Activated CD4-positive, alpha-beta memory T cell treated with anti-CD3 and anti-CD28 coated beads, Interleukin-2, amount 10 ng/mL, durations not matched to agents 7 days and 5 days (primary cell): ENCODE measurements around the gene RPP25L. TPM values are rescaled to one million over a fixed set of nuclear protein-coding genes. Genes with fewer than 3 reads are reported as not detected.
A peak's percentile ranks its signal among the peaks of the same experiment; 100 is the strongest.
"Not testable (repeated sequence)": the region's sequence is repeated elsewhere in the genome, so short reads cannot be mapped to it uniquely, and the experiment has no call there.

Source experiments
- CTCF ChIA-PET: fragments of 350-600 bp; sonication (Branson Sonifier 250); formaldehyde crosslinking; loops from one replicate; lab custom pipeline; 2021; ENCODE audit warnings: antibody characterized with exemption, inconsistent platforms; lab: Charles Lee
- POLR2A ChIA-PET: fragments of 350-600 bp; sonication (Branson Sonifier 250); formaldehyde crosslinking; loops from one replicate; lab custom pipeline; 2021; ENCODE audit warnings: antibody characterized with exemption; lab: Charles Lee
- DNase-seq: peaks from one replicate; pipeline ENCODE4 v3.0.0-alpha.2; 2020
- H3K27ac Mint-ChIP-seq: one replicate; pipeline ENCODE4 v1.8.0; 2021; ENCODE audit warnings: mild to moderate bottlenecking, mixed read lengths
- H3K27me3 Mint-ChIP-seq: one replicate; pipeline ENCODE4 v1.8.0; 2021; ENCODE audit warnings: mixed read lengths
- H3K36me3 Mint-ChIP-seq: one replicate; pipeline ENCODE4 v1.8.0; 2021; ENCODE audit warnings: low read depth, mixed read lengths
- H3K4me1 Mint-ChIP-seq: one replicate; pipeline ENCODE4 v1.8.0; 2021; ENCODE audit warnings: mixed read lengths
- H3K4me3 Mint-ChIP-seq: one replicate; pipeline ENCODE4 v1.8.0; 2021; ENCODE audit warnings: mild to moderate bottlenecking, mixed read lengths
- H3K9me3 Mint-ChIP-seq: one replicate; pipeline ENCODE4 v1.8.0; 2021; ENCODE audit warnings: mixed read lengths
- total RNA-seq, 2 experiments: library from RNA; stranded (reverse); gene quantifications; one replicate each; pipeline ENCODE4 v1.2.3, GENCODE V29; 2021

Gene RPP25L
- total RNA-seq, 2 experiments from 2014 or later: 32.4 to 32.6 TPM

GRCh38 chr9:34650816-34651215, 38.9 kb upstream of the RPP25L start:
- H3K27ac Mint-ChIP-seq: no peak overlapping the region
- H3K4me3 Mint-ChIP-seq: no peak overlapping the region
- H3K36me3 Mint-ChIP-seq: peaks cover 33% of the 10 kb centered on the region
- H3K9me3 Mint-ChIP-seq: no peaks in the 10 kb centered on the region
- H3K4me1 Mint-ChIP-seq: peaks cover 55% of the 10 kb centered on the region
- H3K27me3 Mint-ChIP-seq: no peaks in the 10 kb centered on the region
- CTCF ChIA-PET: interaction anchor here (9.7 kb wide), 1 partner anchor 12 kb away, joined by 125 read pairs; the partner anchor contains the start of gene CCL27
- POLR2A ChIA-PET: interaction anchor here (9.4 kb wide), 1 partner anchor 10 kb away, joined by 162 read pairs; the partner anchor contains the start of gene CCL27
- no peak for DNase-seq

DNA sequence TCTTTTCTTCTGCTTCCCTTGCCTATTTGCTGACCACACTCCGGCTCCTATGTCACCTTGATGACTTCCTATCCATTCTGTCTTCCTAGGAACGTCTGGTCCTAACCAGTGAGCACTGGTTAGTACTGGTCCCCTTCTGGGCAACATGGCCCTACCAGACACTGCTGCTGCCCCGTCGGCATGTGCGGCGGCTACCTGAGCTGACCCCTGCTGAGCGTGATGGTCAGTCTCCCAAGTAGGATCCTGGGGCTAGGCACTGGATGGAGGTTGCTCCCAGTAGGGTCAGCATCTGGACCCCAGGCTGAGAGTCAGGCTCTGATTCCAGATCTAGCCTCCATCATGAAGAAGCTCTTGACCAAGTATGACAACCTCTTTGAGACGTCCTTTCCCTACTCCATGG, 36.8 kb upstream of the RPP25L start:
- ChIA-PET CTCF (interaction anchor here (1.1 to 9.7 kb wide), 4 partner anchors 13 to 54 kb away, joined by 6 to 131 read pairs (median 72); partner anchors contain the start of genes CCL27 and SIGMAR1), POLR2A (interaction anchor here (1.5 to 9.4 kb wide), 3 partner anchors 12 to 29 kb away, joined by 4 to 162 read pairs (median 91); partner anchors contain the start of genes CCL27, DCTN3 and SIGMAR1)
- H3K9me3 Mint-ChIP-seq: no peaks in the 10 kb centered on the region
- DNase-seq: no peak
- H3K4me1 Mint-ChIP-seq: peaks cover 55% of the 10 kb centered on the region
- H3K27ac Mint-ChIP-seq: no peak overlapping the region
- H3K27me3 Mint-ChIP-seq: no peaks in the 10 kb centered on the region
- peaks cover 33% of the 10 kb centered on the region for H3K36me3 Mint-ChIP-seq
- H3K4me3 Mint-ChIP-seq: peak overlapping the region; percentile 78

GRCh38 chr9:34647651-34648050, 35.8 kb upstream of the RPP25L start:
- Mint-ChIP-seq H3K27ac (peak overlapping the region; percentile 76), H3K4me1 (peaks cover 47% of the 10 kb centered on the region), H3K4me3 (peak overlapping the region; percentile 78), H3K27me3 (no peaks in the 10 kb centered on the region), H3K36me3 (peaks cover 33% of the 10 kb centered on the region), H3K9me3 (no peaks in the 10 kb centered on the region)
- POLR2A ChIA-PET: interaction anchor here (0.9 to 9.4 kb wide), 7 partner anchors 11 to 271 kb away, joined by 3 to 162 read pairs (median 13); partner anchors contain the start of genes CCL27, DCTN3, MYORG and SIGMAR1
- DNase-seq: peak; percentile 47
- CTCF ChIA-PET: interaction anchor here (1.0 to 9.7 kb wide), 8 partner anchors 8 to 55 kb away, joined by 3 to 131 read pairs (median 10); partner anchors contain the start of genes CCL27 and SIGMAR1

DNA sequence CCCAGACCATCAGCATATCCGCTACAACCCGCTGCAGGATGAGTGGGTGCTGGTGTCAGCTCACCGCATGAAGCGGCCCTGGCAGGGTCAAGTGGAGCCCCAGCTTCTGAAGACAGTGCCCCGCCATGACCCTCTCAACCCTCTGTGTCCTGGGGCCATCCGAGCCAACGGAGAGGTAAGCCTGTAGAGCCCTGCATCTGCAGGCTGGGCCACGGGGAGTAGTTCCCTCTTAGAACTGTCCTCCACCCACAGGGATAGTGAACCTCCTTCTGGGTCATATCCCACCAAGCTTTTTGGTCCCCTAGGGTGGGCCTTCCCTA, 35.1 kb upstream of the RPP25L start:
- H3K36me3 Mint-ChIP-seq: peaks cover 33% of the 10 kb centered on the region
- DNase-seq: no peak
- no peaks in the 10 kb centered on the region for H3K9me3 Mint-ChIP-seq
- ChIA-PET POLR2A (interaction anchor here (1.0 to 9.4 kb wide), 12 partner anchors 10 to 343 kb away, joined by 3 to 162 read pairs (median 5); partner anchors contain the start of genes ARID3C, CCL27, DCTN3 and DNAJB5), CTCF (interaction anchor here (0.6 to 9.7 kb wide), 21 partner anchors 9 to 1080 kb away, joined by 3 to 131 read pairs (median 5); partner anchors contain the start of genes CA9, CCDC107, CCL27 and DCTN3)
- H3K27me3 Mint-ChIP-seq: no peaks in the 10 kb centered on the region
- peaks cover 41% of the 10 kb centered on the region for H3K4me1 Mint-ChIP-seq
- peak overlapping the region; percentile 78 for H3K4me3 Mint-ChIP-seq
- H3K27ac Mint-ChIP-seq: peak overlapping the region; percentile 76

DNA sequence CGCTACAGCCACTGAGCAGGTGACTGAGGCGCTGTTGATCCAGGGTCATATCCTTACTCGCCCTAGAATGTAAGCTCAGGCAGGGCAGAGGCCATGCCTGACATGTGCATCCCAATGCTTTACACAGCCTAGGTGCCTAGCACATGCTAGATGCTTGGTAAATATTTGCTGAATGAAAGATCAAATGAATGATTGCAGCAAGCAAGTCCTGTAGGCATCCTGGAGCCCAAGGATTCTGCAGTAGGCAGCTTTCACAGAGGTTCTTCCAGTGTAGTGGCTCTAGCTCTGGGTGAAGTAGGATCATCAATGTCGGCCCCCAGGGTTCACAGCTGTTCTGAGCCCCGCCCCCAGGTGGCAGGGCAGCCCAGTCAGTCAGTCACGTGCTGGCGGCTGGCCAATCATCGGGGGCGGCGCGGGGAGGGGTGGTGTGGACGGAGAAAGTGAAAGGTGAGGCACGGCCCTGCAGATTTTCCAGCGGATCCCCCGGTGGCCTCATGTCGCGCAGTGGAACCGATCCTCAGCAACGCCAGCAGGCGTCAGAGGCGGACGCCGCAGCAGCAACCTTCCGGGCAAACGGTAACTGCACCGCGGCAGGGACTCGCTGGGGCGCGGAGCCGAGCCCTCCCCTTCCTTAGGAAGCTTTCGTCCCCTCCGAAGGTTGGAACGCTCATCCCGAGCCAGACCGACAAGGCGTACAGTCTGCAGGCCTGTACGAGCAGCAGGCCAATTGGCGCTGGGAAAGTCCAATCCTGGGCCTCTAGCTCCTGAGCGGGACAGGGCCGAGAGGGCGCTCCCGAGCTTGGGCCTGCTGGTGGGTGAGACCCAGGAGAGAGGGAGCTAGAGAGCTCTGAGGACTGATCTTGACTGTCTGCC, 34.5 kb upstream of the RPP25L start, which contains the start of gene GALT:
Gene GALT (plus strand): TSS at position 465 of the 873 bp plus-strand sequence. CDS start 30 bp downstream, at position 495.
- ChIA-PET POLR2A (interaction anchor here (1.0 to 9.4 kb wide), 12 partner anchors 9 to 343 kb away, joined by 3 to 162 read pairs (median 5); partner anchors contain the start of genes ARID3C, CCL27, DCTN3 and DNAJB5), CTCF (interaction anchor here (0.6 to 9.7 kb wide), 21 partner anchors 10 to 1081 kb away, joined by 3 to 131 read pairs (median 5); partner anchors contain the start of genes CA9, CCDC107, CCL27 and DCTN3)
- Mint-ChIP-seq H3K36me3 (peaks cover 33% of the 10 kb centered on the region), H3K27ac (peak within 1 kb of the TSS; percentile 76), H3K4me3 (peak within 1 kb of the TSS; percentile 78), H3K27me3 (no peaks in the 10 kb centered on the region), H3K9me3 (no peaks in the 10 kb centered on the region), H3K4me1 (peaks cover 36% of the 10 kb centered on the region)
- DNase-seq: peak; percentile 97

DNA sequence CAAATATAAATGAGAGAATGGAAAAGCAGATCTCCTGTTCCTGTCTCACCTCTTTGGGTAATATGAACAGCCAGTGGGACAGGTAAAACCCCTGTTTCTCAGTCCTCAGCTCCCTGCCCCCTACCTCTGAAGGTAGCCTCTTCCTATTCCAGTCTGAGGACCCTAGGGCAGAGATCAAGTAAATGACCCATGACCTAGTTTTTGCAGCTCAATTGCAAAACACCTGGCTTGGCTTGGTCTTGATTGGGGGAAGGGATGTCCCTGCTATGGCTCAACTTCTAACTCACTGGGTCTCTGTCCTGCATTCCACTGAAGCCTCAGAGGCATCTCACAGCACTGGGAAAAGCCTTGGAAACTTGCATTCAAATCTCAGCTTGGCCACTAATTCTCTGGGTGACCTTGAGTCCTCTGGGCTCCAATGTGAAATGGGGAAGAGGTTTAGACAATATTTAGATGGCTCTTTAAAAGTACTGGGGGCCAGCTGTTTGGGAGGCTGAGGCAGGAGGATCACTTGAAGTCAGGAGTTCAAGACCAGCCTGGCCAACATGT, 32.9 kb upstream of the RPP25L start:
- H3K27ac Mint-ChIP-seq: no peak overlapping the region
- POLR2A ChIA-PET: interaction anchor here (1.2 to 9.4 kb wide), 2 partner anchors 15 to 24 kb away, joined by 3 to 162 read pairs; partner anchors contain the start of gene CCL27

DNA sequence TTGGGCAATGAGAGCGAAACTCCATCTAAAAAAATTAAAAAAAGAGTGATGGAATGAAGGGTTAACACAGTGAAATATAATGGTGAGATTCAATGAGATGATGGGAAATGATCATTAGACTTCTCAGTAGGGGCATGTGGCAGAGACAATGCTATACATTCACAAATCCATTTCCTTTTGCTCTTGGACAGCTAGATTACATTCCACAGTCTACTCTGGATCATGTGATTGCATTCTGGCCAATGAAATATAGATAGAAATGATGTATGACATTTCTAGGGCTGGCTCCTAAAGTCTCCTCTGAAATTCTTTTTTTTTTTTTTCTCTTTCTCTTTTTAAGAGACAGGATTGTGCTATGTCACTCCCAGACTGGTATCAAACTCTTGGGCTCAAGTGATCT, 30.8 kb upstream of the RPP25L start:
- Mint-ChIP-seq H3K4me1 (peaks cover 24% of the 10 kb centered on the region), H3K9me3 (no peaks in the 10 kb centered on the region), H3K4me3 (no peak overlapping the region), H3K27ac (no peak overlapping the region), H3K27me3 (no peaks in the 10 kb centered on the region), H3K36me3 (peaks cover 3% of the 10 kb centered on the region)
- DNase-seq: no peak
- CTCF ChIA-PET: interaction anchor here (0.6 to 1.2 kb wide), 2 partner anchors 9 to 23 kb away, joined by 3 to 5 read pairs; no protein-coding TSS in a partner anchor
- POLR2A ChIA-PET: interaction anchor here (1.2 to 9.4 kb wide), 2 partner anchors 9 to 18 kb away, joined by 3 to 162 read pairs; partner anchors contain the start of gene CCL27

More for the DNA sequence above, 32.9 kb upstream of the RPP25L start:
- H3K4me1 Mint-ChIP-seq: peaks cover 32% of the 10 kb centered on the region
- no peak for DNase-seq
- no peaks in the 10 kb centered on the region for H3K27me3 Mint-ChIP-seq
- H3K9me3 Mint-ChIP-seq: no peaks in the 10 kb centered on the region
- peaks cover 25% of the 10 kb centered on the region for H3K36me3 Mint-ChIP-seq
- CTCF ChIA-PET: interaction anchor here (0.5 to 9.7 kb wide), 3 partner anchors 9 to 311 kb away, joined by 4 to 131 read pairs (median 125); partner anchors contain the start of genes CCL27 and SIGMAR1
- no peak overlapping the region for H3K4me3 Mint-ChIP-seq

DNA sequence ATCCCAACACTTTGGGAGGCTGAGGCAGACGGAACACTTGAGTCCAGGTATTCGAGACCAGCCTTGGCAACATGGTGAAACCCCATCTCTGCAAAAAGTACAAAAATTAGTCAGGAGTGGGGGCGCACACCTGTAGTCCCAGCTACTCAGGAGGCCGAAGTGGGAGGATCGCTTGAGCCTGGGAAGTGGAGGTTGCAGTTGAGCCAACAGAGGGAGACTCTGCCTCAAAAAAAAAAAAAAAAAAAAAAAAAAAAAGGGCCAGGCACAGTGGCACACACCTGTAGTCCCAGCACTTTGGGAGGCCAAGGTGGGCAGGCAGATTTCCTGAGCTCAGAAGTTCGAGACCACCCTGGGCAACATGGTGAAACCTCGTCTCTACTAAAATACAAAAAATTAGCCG, 27.4 kb upstream of the RPP25L start:
- not testable (repeated sequence) for DNase-seq, H3K9me3 Mint-ChIP-seq, H3K27me3 Mint-ChIP-seq, H3K4me3 Mint-ChIP-seq, H3K27ac Mint-ChIP-seq
- ChIA-PET POLR2A (interaction anchor here (1.3 to 7.0 kb wide), 5 partner anchors 18 to 28 kb away, joined by 5 to 96 read pairs (median 41); partner anchors contain the start of genes CCL27, DCTN3 and RPP25L), CTCF (interaction anchor here (0.9 to 6.7 kb wide), 4 partner anchors 7 to 26 kb away, joined by 5 to 131 read pairs (median 45); partner anchors contain the start of genes CCL27 and GALT)
- H3K4me1 Mint-ChIP-seq: peaks cover 36% of the 10 kb centered on the region
- H3K36me3 Mint-ChIP-seq: peaks cover 15% of the 10 kb centered on the region

GRCh38 chr9:34638138-34638445, 26.2 kb upstream of the RPP25L start:
- peaks cover 15% of the 10 kb centered on the region for H3K36me3 Mint-ChIP-seq
- no peak for DNase-seq
- POLR2A ChIA-PET: interaction anchor here (0.9 to 7.0 kb wide), 12 partner anchors 10 to 442 kb away, joined by 3 to 96 read pairs (median 14); partner anchors contain the start of genes CCL27, DCTN3, FANCG and GALT

GRCh38 chr9:34637356-34638137, 25.6 kb upstream of the RPP25L start, which contains the start of gene SIGMAR1:
TSS of gene SIGMAR1 (minus strand) at chr9:34637787. CDS start at chr9:34637697, 90 bp downstream.
- H3K4me1 Mint-ChIP-seq: peaks cover 42% of the 10 kb centered on the region
- no peaks in the 10 kb centered on the region for H3K9me3 Mint-ChIP-seq
- ChIA-PET POLR2A (interaction anchor here (0.5 to 7.0 kb wide), 15 partner anchors 8 to 442 kb away, joined by 3 to 96 read pairs (median 12); partner anchors contain the start of genes ARID3C, CCL27, DCTN3 and FANCG), CTCF (interaction anchor here (0.6 to 8.5 kb wide), 15 partner anchors 9 to 726 kb away, joined by 3 to 131 read pairs (median 7); partner anchors contain the start of genes ARID3C, CCL27, DCTN3 and GALT)
- H3K27me3 Mint-ChIP-seq: no peaks in the 10 kb centered on the region
- peaks cover 15% of the 10 kb centered on the region for H3K36me3 Mint-ChIP-seq
- DNase-seq: peak; percentile 93
- peak within 1 kb of the TSS; percentile 82 for H3K27ac Mint-ChIP-seq
- H3K4me3 Mint-ChIP-seq: peak within 1 kb of the TSS; percentile 88

More at GRCh38 chr9:34638138-34638445, 26.2 kb upstream of the RPP25L start:
- H3K27ac Mint-ChIP-seq: peak overlapping the region; percentile 82
- H3K9me3 Mint-ChIP-seq: no peaks in the 10 kb centered on the region
- peaks cover 42% of the 10 kb centered on the region for H3K4me1 Mint-ChIP-seq
- peak overlapping the region; percentile 88 for H3K4me3 Mint-ChIP-seq
- CTCF ChIA-PET: interaction anchor here (0.8 to 8.5 kb wide), 10 partner anchors 8 to 65 kb away, joined by 3 to 131 read pairs (median 12); partner anchors contain the start of genes ARID3C, CCL27, DCTN3 and GALT
- H3K27me3 Mint-ChIP-seq: no peaks in the 10 kb centered on the region
